NCI-H82 treated with DMSO at 0.1 percent for 48 hours (cell line): ENCODE data around the gene WDPCP.
A peak's percentile ranks its signal among the peaks of the same experiment; 100 is the strongest.
"Not testable (repeated sequence)": the region's sequence is repeated elsewhere in the genome, so short reads cannot be mapped to it uniquely, and the experiment has no call there.

ENCODE experiments used
- DNase-seq: peaks from one replicate; lab custom pipeline; 2025; ENCODE audit not compliant: unreplicated experiment; lab: John Stamatoyannopoulos, UW

Gene WDPCP

DNA sequence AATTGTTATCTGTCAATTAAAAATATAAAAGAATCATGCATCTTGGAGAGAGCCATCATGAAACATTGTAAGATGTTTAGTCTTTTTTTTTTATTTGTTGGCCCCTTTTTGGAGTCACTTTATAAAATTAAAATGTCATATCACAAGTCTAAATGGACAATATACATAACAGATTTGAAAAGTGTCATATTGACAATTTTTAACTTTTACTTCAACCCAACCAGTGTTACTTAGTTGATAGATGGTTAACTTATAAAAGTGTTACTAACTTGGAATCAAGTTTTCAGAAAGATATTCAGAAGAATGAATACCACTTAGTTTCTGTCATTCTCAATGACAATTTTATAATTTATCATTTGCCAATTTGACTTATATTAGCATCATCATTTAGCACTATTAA, 319.3 kb downstream of the WDPCP start:
- DNase-seq: no peak

DNA sequence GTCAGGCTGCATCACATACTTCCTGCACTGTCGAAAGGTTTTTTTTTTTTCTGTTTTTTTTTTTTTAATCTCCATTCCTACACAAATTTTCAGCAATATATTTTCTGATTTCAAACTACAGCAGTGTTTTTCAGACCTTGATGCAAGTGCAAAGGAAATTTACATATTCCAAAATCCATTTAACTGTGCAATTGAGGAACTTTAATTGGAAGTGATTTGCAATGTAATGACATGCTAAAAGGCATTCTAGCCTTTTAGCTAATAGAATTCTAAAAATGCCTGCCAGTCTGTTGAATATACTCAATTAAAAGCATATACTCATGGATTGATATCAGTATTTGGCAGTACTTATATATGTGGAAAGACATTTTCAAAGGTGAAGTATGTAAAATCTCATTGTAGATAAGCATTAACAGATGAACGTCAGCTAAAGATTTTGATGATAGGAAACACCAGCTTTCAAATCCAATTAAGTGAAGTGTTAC, 327.1 kb downstream of the WDPCP start:
- no peak for DNase-seq

DNA sequence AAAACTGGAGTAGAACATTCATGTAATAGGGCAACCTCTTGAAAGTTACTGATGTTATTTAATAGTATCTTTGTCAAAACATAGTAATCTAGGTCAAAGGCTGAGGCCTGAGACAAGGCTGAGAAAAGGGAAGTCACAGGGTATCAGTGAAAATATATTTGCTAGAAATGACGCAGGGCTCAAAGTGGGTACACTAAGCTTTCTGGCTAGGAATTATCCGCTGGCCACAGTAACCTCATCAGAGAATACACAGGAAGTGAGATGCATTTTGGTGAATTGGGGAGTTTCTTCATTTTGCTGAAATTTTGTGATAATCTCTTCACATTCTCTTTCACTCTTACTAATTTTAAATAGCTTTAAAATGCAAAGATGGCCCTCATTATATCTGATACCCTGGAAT, 330.8 kb downstream of the WDPCP start:
- no peak for DNase-seq

DNA sequence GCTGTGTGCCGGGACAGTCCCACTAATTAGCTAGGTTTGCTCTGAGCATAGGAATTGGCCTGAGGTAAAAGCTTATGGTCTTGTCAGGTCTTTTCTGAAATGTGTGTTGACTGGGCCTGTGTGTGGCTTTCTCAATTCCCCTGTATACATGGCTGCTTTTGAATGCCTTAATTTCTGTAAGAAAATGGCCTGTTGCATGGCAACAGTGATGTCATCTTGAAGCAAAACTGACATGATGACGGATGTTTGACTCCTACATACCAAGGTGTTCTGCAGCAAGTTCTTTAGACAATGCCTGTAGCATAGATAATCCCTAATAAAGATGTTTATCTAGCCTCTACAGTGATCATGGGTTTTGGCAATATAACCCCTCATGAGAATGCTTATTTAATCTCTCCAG, 339.1 kb downstream of the WDPCP start:
- no peak for DNase-seq

- DNase-seq: no peak
These were observed 345.5 kb downstream of the WDPCP start for GRCh38 chr2:63242747-63243146.

DNA sequence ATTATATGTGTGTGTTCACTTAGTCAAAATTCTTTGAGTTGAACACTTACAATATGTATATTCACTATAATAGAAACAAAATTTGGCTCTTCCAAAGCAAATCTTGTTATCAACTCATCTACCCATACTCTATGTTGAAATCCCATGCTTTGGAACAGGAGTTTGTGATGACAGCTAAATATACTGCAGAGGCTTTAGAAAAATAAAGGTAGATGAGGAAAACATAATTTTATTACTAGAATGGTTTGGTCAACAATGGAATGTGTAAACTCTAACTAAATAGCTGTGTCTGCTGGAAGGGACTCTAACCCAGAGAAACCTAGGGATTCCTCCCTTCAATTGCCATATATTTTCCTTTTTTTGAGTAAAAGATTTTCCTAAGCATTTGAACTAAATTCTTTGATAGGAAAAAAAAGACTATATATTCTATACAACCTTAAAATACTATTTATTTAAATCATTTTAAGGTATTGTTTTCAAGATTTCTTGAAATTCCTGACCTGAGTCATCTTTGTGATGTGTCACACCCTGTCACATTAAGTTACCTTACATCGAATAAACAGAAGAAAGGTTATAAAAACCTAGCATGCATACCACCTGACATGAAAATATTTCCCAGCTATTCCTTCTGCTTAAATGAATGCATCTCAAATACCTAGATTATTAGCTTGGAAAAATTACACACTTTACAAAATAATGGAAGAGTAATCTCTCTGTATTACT, 362.2 kb downstream of the WDPCP start:
- DNase-seq: no peak

GRCh38 chr2:63218800-63219526, 369.3 kb downstream of the WDPCP start:
- no peak for DNase-seq

DNA sequence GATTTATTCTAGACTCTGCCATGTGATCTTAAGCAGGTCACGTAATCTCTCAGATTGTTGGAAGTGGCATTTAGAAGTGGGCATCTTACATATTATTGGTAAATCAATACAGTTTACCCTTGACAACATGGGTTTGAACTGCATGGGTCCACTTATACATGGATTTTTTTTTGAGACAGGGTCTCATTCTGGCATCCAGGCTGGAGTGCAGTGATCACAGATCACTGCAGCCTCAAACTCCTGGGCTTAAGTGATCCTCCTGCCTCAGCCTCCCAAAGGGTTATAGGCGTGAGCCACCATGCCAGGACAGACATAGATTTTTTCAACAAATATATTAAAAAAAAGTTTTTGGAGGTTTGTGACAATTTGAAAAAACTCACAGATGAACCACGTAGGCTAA, 393.0 kb downstream of the WDPCP start:
- DNase-seq: no peak

GRCh38 chr2:63194175-63194574, 394.1 kb downstream of the WDPCP start:
- no peak for DNase-seq

GRCh38 chr2:63192889-63193774, 395.1 kb downstream of the WDPCP start:
- no peak for DNase-seq

DNA sequence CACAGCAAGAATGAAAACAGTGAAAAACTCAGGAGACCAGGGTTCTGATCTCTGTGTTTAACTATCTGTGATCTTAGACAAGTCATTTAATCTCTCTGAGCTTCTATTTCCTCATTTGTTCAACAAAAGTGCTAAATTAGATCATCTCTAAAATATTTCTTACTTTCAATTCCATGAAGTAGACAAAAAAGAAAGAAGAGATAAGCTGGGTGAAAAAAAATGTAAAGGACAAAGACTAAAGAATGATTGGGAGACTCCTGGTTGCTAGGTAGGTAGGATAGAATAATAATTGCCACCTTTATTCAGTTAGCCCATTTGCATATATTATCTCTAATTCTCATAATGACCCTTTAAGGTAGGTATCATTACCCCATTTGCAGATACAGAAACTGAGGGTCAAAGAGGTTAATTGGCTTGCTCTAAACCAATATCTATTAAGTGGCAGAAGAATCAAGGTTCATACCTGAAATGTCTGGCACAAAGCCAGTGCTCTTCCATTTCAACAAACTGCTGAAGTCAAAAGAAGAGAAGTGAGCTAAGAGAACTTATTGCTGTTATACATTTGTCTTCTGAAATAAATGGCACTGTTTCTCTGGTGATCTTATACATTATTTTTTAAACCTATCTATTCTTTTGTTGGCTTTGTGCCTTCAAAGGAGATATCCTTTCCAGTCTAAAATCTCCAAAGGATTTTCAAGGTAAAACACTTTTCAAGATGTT, 395.9 kb downstream of the WDPCP start:
- DNase-seq: no peak

DNA sequence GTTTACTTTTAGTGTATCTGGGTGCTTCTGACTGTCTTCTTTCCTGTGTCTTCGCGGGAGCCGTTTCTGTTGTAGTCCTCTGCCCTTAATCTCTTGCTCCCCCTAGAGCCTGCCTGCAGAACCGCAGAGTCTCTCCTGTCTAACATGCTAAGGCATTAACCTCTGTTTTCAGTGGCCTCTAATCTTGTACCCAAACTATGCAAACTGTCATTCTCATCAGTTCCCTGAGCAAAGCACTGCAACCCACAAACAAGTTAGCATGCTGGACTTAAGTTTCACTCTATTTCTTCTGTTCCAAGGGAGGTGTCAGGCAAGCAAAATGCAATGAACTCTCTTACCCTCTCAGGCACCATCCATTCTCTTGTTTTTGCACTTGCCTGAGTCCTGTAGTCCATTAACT, 399.3 kb downstream of the WDPCP start:
- peak; percentile 16 for DNase-seq

DNA sequence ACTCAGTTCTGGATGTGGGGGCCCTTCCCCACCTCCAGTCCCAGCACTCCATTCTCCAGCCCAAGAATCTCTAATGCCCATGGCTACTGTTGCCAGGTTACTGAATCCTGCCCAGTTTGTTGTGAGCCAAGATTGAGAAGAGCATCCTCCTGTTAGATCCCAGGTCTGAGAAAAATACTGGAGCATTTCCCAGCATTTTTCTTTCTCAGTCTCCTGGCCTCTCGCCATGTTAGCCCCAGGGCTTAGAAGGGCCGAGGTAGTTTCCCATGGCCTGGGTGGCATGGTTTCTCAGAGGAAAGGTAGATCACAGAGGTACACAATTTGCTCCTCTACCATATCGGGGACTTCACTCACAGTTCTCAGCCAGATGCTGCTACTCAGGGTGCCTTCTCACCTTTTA, 401.9 kb downstream of the WDPCP start:
- no peak for DNase-seq

DNA sequence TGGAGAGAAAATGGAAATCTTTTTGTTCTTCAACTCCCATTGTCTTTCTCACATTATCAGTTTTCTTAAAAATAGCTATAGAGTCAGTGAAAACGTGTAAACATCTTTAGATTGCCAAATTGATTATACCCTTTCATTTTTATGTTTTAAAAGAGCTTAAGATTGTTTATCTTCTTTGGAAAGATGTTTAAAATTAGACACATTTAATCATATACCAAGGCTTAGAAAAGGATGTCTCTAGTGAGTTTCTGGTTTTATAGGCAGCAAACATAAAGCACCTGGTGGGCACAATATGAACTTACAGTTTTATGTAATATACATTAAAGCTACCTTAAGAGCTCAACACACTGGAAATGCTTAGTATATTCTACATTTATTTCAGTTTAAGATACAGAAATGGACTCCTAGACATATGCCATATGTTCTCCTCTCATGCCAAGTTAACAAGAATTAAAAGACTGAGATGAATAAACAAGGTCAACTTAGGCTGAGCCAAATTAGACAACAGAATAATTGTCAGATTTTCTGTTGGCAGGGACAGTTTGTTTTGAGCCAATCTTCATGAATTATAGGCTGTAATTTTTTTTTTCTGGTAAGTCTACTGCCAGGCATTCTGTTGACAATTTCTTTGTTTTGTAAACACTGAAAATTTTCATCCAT, 425.0 kb downstream of the WDPCP start:
- DNase-seq: no peak

GRCh38 chr2:63159262-63159661, 429.0 kb downstream of the WDPCP start:
- DNase-seq: no peak

GRCh38 chr2:63136683-63137082, 451.6 kb downstream of the WDPCP start:
- not testable (repeated sequence) for DNase-seq

- DNase-seq: no peak
These were observed 456.3 kb downstream of the WDPCP start for GRCh38 chr2:63132020-63132419.

DNA sequence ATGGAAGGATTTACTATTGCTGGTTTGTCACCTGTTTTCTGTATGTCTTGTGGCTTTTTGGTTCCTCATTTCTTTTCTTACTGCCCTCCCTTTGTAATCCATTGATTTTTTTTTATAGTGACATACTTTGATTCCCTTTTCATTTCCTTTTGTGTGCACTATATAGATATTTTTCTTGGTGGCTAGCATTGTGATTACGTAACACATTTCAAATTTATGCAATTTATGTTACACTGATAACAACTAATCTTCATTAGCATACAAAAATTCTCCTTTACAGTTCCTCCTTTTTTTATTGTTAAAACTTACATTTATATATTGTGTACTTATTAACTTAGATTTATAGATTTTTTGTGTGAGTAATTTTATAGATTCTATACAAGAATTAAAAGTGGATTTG, 457.1 kb downstream of the WDPCP start:
- no peak for DNase-seq

DNA sequence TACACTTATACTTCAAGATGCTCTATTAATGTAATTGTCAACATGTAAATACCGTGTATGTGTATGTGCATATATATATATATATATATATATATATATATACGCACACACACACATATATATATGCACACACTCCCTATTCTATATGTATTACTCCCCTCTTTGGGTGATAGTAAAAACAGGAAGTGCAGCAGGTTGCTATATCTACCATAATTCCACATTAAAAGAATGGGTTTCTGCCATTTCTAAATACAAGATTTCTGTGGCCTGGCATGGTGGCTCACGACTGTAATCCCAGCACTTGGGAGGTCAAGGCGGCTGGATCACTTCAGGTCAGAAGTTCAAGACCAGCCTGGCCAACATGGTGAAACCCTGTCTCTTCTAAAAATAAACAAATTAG, 460.7 kb downstream of the WDPCP start:
- DNase-seq: no peak

- DNase-seq: no peak
These were observed 463.4 kb downstream of the WDPCP start for GRCh38 chr2:63124850-63125249.
